Measurements from ENCODE around the gene CFAP46.
"Not testable (repeated sequence)": the region's sequence is repeated elsewhere in the genome, so short reads cannot be mapped to it uniquely, and the experiment has no call there.

The CFAP46 gene

DNA sequence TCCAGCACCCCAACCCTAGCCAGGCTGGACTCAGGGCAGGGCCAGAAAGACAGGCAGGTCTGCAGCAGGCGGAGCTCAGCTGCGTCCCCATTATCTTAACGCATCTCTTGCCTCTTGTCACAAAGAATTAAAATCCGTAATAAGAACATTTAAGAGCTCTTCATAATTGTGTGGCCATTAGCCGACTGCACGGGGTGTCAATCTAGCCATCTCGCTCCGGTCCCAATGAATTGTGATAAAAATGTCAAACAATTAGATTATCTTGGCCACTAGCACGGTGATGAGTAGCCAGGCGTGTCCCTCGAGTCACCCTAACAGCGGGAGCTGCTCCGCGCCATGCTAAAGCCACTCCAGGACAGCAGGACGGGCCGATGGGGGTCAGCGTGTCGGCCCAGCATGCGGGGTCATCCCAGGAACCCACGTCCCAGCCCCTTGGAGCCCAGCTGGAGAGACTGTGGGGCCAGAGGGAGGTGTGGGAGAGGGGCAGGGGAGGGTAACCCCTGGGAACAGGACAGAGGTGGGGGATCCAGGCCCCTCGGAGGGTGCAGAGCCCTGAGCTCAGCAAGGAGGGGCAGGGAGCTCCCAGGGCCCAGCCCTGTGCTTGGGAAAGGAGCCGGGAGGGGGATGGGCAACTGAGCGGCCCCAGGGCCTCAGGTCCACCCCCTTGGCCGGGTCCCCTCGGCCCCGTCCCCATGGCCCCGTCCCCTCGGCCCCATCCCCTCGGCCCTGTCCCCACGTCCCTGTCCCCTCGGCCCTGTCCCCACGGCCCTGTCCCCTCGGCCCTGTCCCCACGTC lies 138.8 kb downstream of the CFAP46 start:
- in situ Hi-C loops (cut with MboI; ENCODE audit: low sequenced_read_pairs): no loop called here
- Histone ChIP-seq H3K9me3 (no peaks in the 10 kb centered on the region), H3K27me3 (ENCODE audit: low read depth) (no peaks in the 10 kb centered on the region), H3K36me3 (replicated peaks) (no peaks in the 10 kb centered on the region), H3K4me3 (no peak overlapping the region), H3K4me1 (no peaks in the 10 kb centered on the region)
- no peak for DNase-seq (ENCODE audit: low spot score in 2 of 2)

DNA sequence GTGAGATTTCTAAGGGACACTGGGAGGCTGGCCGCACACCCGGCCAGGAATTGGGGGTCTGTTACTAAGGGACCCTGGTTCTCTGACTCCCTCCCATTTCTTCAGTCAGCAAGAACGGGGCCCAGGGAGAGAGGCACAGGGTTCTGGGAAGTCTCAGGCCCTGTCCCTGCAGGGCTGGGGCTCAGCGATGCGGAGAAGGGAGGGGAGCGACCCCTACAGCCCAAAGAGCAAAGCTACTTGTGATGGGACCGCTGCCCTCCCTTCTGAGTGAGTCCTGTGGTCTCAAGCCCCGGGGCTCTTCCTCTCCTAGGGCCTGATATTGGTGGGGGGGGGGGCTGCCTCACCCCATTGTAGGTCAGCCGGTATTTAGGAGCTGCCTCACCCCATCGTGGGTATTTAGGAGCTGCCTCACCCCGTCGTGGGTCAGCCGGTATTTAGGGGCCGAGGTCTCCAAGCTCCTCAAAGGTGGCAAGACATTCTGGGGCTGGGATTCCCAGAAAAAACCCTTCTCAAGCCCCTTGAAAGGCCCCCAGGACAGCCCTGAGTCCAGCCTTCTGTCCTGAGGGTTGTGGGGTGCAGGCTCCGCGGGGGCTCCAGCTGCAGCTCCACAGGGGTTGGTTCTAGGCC lies 139.6 kb downstream of the CFAP46 start:
- Histone ChIP-seq H3K4me3 (no peak overlapping the region), H3K36me3 (replicated peaks) (no peaks in the 10 kb centered on the region), H3K27me3 (ENCODE audit: low read depth) (no peaks in the 10 kb centered on the region), H3K9me3 (no peaks in the 10 kb centered on the region), H3K4me1 (no peaks in the 10 kb centered on the region)
- DNase-seq (ENCODE audit: low spot score in 2 of 2): no peak
- in situ Hi-C loops (cut with MboI; ENCODE audit: low sequenced_read_pairs): no loop called here

DNA sequence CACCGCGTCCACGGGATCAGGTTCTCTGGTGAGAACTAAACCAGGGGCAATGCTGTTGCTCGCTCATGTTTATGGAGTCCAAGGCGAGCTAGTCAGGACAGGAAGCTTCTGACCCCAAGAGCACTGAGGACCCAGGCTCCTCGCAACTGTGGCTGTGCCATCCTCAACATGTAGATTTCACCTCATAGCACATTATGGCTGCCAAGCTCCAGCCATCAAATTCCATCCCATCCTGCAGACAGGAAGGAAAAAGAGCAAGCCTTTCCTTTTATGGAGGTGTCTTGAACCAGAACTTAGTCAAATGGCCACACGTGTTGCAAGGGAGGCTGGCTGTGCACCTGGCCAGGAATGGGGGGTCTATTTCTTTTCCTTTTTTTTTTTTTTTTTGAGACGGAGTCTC lies 140.3 kb downstream of the CFAP46 start:
- no peak overlapping the region for H3K4me3 ChIP-seq
- DNase-seq (ENCODE audit: low spot score in 2 of 2): no peak
- H3K36me3 ChIP-seq (replicated peaks): no peaks in the 10 kb centered on the region
- no peaks in the 10 kb centered on the region for H3K4me1 ChIP-seq
- in situ Hi-C loops (cut with MboI; ENCODE audit: low sequenced_read_pairs): no loop called here
- no peaks in the 10 kb centered on the region for H3K9me3 ChIP-seq
- H3K27me3 ChIP-seq (ENCODE audit: low read depth): no peaks in the 10 kb centered on the region

DNA sequence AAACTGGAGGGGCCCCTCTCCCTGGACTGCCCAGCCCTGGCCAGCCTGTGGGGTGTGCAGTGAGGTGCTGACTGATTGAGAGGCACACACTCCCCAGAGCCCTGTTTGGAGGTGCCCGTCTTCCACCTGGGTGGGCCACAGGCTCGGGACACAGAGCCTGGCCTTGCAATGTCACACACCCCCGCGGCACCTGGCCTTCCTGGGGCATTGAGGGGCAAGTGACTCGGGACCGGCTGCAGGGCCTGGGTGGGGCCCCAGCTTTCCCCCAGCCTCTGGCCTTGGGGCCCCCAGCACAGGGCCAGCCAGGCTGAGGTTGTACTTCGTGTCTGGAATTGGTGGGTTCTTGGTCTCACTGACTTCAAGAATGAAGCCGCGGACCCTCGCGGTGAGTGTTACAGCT lies 142.5 kb downstream of the CFAP46 start:
- Histone ChIP-seq H3K27me3 (ENCODE audit: low read depth) (no peaks in the 10 kb centered on the region), H3K36me3 (replicated peaks) (no peaks in the 10 kb centered on the region), H3K4me3 (no peak overlapping the region), H3K9me3 (no peaks in the 10 kb centered on the region), H3K4me1 (no peaks in the 10 kb centered on the region)
- in situ Hi-C loops (cut with MboI; ENCODE audit: low sequenced_read_pairs): no loop called here
- DNase-seq (ENCODE audit: low spot score in 2 of 2): no peak

DNA sequence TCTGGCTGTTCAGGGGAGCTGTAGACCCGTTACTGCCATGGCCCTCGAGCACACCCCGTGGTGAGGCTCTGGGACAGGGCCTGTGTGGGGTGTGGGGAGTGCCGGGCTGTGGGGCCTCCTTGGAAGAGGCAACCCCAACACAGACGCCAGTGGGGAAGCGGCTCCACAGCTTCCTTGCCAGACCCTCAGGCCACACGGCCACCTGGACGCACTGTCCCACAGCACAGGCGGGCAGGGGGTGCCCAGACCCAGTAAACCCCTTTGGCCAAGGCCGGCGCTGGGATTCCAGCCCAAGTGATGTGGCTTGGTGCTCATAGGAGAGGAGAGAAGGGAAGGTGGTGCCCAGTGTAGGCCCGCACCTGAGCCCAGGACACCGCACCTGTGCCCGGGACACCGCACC lies 143.5 kb downstream of the CFAP46 start:
- Histone ChIP-seq H3K27me3 (ENCODE audit: low read depth) (no peaks in the 10 kb centered on the region), H3K4me1 (no peaks in the 10 kb centered on the region), H3K4me3 (no peak overlapping the region), H3K9me3 (no peaks in the 10 kb centered on the region), H3K36me3 (replicated peaks) (no peaks in the 10 kb centered on the region)
- in situ Hi-C loops (cut with MboI; ENCODE audit: low sequenced_read_pairs): no loop called here
- DNase-seq (ENCODE audit: low spot score in 2 of 2): no peak

DNA sequence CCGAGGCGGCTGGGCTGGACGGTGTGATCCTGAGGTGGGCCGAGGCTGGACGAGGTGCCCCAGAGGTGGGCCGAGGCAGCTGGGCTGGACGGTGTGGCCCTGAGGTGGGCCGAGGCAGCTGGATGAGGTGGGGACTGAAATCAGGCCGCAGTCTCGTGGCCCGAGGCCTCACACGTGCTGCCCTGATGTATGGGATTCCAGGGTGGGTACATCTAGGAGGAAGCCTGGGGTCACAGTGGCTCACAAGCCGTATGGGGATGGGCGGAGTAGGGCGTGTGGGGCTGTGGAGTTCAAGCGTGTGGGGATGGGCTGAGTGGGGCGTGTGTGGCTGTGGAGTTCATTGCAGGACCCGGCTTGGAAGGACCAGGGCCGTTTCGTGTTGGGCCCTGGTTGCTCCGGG lies 144.0 kb downstream of the CFAP46 start:
- no peaks in the 10 kb centered on the region for H3K9me3 ChIP-seq
- no peak overlapping the region for H3K4me3 ChIP-seq

DNA sequence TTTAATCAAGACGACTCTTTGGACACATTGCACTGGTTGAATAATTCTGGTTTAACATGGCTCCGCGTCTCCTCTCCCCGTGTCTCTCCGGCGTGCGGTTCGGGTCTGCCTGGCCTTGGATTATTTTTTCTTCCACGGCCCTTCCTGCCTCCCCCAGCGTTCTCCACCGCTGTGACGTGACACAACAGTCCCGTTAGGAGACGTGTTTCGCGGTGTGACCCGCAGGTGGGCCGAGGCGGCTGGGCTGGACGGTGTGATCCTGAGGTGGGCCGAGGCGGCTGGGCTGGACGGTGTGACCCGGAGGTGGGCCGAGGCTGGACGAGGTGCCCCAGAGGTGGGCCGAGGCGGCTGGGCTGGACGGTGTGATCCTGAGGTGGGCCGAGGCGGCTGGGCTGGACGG lies 144.4 kb downstream of the CFAP46 start:
- H3K9me3 ChIP-seq; H3K36me3 ChIP-seq (replicated peaks); H3K27me3 ChIP-seq (ENCODE audit: low read depth); H3K4me3 ChIP-seq; DNase-seq (ENCODE audit: low spot score in 2 of 2); H3K4me1 ChIP-seq; in situ Hi-C loops (cut with MboI; ENCODE audit: low sequenced_read_pairs): not testable (repeated sequence)

More for the DNA sequence above, 144.0 kb downstream of the CFAP46 start:
- in situ Hi-C loops (cut with MboI; ENCODE audit: low sequenced_read_pairs): no loop called here
- no peaks in the 10 kb centered on the region for H3K4me1 ChIP-seq
- H3K36me3 ChIP-seq (replicated peaks): no peaks in the 10 kb centered on the region
- no peak for DNase-seq (ENCODE audit: low spot score in 2 of 2)
- no peaks in the 10 kb centered on the region for H3K27me3 ChIP-seq (ENCODE audit: low read depth)

DNA sequence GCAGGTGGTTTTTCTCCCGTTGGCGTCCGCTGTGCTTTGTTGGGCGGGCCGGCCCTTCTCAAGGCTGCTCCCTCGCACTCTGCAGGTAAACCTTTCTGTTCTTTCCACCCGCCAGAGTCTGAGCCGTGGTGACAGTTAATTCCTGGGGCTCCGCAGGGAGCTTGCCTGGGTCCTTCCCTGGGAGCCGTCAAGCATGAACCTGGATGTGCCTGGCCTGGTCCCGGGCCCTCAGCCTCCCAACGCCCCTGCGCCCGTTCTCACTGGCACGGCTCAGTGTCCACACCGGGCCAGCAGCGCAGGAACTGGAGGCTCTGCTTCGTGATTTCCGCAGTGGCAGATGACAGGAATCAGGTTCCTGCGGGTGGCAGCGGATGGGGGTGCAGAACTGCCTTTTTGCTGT lies 145.5 kb downstream of the CFAP46 start:
- in situ Hi-C loops (cut with MboI; ENCODE audit: low sequenced_read_pairs): no loop called here
- no peaks in the 10 kb centered on the region for H3K9me3 ChIP-seq
- no peaks in the 10 kb centered on the region for H3K27me3 ChIP-seq (ENCODE audit: low read depth)
- H3K4me1 ChIP-seq: no peaks in the 10 kb centered on the region
- H3K36me3 ChIP-seq (replicated peaks): no peaks in the 10 kb centered on the region
- H3K4me3 ChIP-seq: no peak overlapping the region
- no peak for DNase-seq (ENCODE audit: low spot score in 2 of 2)

DNA sequence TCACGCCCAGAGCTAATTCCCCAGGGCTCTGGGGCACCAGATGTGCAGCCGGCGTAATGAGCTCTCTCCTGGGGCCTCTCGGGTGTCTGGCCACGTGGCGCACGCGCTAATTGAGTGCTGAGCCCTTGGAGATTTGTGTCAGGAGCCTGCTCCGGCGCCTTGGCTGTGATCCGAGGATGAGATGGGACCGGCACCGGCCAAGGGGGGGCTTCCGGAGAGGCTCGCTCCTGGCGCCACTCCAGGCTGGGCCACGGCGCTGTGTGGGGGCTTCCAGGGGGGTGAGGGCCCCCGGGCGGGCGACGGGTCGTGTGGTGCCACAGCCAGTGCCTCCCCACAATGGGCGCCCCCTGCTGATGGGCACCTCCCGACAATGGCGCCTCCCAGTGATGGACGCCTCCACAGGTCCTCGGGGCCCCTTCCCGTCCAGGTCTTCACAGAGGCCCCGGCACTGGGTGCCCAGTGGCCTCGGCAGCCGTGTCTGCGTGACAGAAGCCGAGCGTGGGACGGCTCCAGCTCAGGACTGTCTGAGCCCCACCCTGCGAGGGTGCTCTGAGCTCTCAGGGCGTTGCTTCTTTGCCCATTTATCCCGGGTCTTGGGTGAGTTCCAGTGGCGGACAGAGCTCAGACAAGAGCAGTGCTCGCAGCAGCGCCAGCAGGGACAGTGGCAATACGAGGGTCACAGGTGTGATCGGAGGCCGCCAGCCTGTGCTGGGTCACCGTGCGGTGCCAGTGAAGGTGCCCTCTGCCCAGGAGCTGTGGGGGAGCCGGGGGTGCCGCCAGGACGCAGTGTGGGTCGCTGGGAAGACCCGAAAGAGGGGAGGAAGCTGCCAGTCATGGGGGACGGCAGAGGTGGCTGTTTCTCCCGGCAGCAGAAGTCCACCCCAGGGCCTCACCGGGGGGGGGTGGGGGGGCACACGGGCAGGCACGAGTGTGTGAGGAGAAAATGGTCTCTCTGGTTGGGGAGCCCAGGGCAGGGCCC lies 148.2 kb downstream of the CFAP46 start:
- in situ Hi-C loops (cut with MboI; ENCODE audit: low sequenced_read_pairs): no loop called here
- DNase-seq (ENCODE audit: low spot score in 2 of 2): peak in 1 of 2 experiments; percentile 32
- Histone ChIP-seq H3K27me3 (ENCODE audit: low read depth) (peaks cover 5% of the 10 kb centered on the region; the same call in 1 of the 2 replicates), H3K4me1 (no peaks in the 10 kb centered on the region), H3K9me3 (no peaks in the 10 kb centered on the region), H3K36me3 (replicated peaks) (no peaks in the 10 kb centered on the region), H3K4me3 (no peak overlapping the region)

DNA sequence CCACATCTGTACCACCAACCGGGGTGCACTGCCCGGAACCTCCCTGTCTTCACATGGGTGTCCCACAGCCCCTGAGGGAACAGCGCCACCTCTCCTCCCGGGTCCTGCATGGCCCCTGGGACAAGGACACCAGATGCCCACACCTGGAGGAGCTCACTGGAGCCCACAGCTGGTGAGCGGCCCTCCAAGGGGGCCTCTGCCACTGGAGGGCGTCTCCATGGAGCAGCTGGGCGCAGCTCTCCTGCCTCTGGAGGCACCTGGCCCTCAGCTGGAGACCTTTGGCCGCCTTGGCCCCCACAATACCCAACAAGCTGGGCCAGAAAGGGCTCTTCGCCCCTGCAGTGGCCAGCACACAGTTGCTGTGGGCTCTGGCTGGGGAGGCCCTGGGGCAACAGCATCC lies 149.2 kb downstream of the CFAP46 start:
- in situ Hi-C loops (cut with MboI; ENCODE audit: low sequenced_read_pairs): no loop called here
- no peak for DNase-seq (ENCODE audit: low spot score in 2 of 2)
- Histone ChIP-seq H3K9me3 (no peaks in the 10 kb centered on the region), H3K36me3 (replicated peaks) (no peaks in the 10 kb centered on the region), H3K4me1 (no peaks in the 10 kb centered on the region), H3K4me3 (no peak overlapping the region), H3K27me3 (ENCODE audit: low read depth) (peaks cover 11% of the 10 kb centered on the region; the same call in 1 of the 2 replicates)

DNA sequence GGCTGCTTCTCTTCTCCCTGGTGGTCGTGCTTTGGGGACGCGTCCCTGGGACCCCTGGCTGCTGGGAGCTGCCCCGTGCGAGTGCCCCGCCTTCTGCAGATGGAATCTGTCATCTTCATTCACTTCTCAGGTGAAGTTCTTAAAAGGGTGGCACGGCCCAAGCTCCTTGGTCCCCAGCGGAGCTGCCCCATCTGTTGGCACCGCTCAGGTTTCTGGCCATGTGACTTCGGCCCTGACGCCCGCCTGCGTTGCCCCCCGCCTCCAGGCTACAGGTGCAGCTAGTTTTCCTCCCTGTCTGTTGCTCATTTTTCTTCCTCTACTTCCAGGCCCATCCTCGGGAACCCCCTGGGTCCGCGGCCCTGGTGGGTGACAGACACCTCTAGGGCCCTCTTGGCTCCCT lies 149.6 kb downstream of the CFAP46 start:
- DNase-seq (ENCODE audit: low spot score in 2 of 2): no peak
- peaks cover 11% of the 10 kb centered on the region; the same call in 1 of the 2 replicates for H3K27me3 ChIP-seq (ENCODE audit: low read depth)
- H3K4me3 ChIP-seq: no peak overlapping the region
- in situ Hi-C loops (cut with MboI; ENCODE audit: low sequenced_read_pairs): no loop called here
- H3K4me1 ChIP-seq: no peaks in the 10 kb centered on the region
- H3K36me3 ChIP-seq (replicated peaks): no peaks in the 10 kb centered on the region
- H3K9me3 ChIP-seq: no peaks in the 10 kb centered on the region

DNA sequence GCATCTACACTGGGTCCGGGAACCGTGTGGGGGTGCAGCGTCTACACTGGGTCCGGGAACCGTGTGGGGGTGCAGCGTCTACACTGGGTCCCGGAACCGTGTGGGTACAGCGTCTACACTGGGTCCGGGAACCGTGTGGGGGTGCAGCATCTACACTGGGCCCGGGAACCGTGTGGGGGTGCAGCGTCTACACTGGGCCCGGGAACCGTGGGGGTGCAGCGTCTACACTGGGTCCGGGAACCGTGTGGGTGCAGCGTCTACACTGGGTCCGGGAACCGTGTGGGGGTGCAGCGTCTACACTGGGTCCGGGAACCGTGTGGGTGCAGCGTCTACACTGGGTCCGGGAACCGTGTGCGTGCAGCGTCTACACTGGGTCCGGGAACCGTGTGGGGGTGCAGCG lies 150.3 kb downstream of the CFAP46 start:
- in situ Hi-C loops (cut with MboI; ENCODE audit: low sequenced_read_pairs); H3K36me3 ChIP-seq (replicated peaks); H3K4me3 ChIP-seq; H3K4me1 ChIP-seq; DNase-seq (ENCODE audit: low spot score in 2 of 2); H3K9me3 ChIP-seq: not testable (repeated sequence)
- H3K27me3 ChIP-seq (ENCODE audit: low read depth): peaks cover 14% of the 10 kb centered on the region; the same call in 1 of the 2 replicates

DNA sequence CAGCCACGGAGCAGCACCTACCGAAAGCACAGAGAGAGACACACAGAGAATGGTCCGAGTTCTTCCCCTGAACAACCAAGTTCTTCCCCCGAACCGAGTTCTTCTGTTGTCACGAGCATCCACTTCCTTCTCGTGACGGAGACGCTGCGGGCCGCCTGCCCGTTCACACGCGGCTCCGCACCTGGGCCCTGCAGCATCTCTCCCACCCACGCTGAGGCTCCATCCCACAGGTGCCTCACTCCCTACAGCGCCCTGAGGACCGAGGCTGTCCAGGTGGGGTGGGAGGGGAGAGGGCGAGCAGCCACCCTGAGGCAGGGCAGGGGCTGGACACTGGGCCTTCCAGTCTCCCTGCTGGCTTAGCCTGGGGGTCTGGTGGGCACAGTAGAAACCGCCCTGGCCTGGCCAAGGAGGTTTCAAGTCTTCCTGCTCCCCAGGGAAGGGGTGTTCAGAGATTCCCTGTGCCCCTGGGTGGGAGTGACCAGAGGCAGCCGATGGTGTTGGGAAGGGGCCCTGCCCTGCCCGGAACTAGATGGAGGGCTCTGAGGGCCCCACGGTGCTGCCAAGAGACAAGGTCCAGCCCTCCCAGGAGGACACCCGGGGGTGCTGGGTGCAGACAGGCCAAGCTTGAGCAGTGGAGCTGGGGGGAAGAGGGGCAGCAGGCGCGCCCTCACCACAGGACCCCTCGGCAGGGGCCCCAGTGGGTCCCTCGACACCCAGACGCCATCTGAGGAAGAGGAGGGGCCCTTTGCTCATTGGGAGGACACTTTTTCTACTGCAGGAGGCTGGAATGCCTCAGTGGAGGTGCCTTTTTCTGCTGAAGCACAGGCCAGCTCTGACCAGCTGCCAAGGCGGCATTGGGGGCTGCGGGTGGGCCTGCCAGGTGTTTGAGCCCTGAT lies 151.2 kb downstream of the CFAP46 start:
- DNase-seq (ENCODE audit: low spot score in 2 of 2): no peak
- no peak overlapping the region for H3K4me3 ChIP-seq
- H3K4me1 ChIP-seq: no peaks in the 10 kb centered on the region
- H3K36me3 ChIP-seq (replicated peaks): no peaks in the 10 kb centered on the region
- no peaks in the 10 kb centered on the region for H3K9me3 ChIP-seq
- H3K27me3 ChIP-seq (ENCODE audit: low read depth): peaks cover 17% of the 10 kb centered on the region; the same call in 1 of the 2 replicates
- in situ Hi-C loops (cut with MboI; ENCODE audit: low sequenced_read_pairs): no loop called here
